Measurements from ENCODE around the gene ALB.

- TF ChIP-seq, protein P1, sequence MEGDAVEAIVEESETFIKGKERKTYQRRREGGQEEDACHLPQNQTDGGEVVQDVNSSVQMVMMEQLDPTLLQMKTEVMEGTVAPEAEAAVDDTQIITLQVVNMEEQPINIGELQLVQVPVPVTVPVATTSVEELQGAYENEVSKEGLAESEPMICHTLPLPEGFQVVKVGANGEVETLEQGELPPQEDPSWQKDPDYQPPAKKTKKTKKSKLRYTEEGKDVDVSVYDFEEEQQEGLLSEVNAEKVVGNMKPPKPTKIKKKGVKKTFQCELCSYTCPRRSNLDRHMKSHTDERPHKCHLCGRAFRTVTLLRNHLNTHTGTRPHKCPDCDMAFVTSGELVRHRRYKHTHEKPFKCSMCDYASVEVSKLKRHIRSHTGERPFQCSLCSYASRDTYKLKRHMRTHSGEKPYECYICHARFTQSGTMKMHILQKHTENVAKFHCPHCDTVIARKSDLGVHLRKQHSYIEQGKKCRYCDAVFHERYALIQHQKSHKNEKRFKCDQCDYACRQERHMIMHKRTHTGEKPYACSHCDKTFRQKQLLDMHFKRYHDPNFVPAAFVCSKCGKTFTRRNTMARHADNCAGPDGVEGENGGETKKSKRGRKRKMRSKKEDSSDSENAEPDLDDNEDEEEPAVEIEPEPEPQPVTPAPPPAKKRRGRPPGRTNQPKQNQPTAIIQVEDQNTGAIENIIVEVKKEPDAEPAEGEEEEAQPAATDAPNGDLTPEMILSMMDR (IDR thresholded peaks at IDR 0.05): no peak
- TF ChIP-seq EZH2 (IDR thresholded peaks at IDR 0.05; ENCODE audit: borderline replicate concordance, insufficient read depth, low read depth, low read length, poor library complexity, severe bottlenecking): no peak
These were observed 54.3 kb downstream of the ALB start for GRCh38 chr4:73458184-73459047.
